HepG2 (cell line): ENCODE data around the gene GUK1. TPM values are rescaled to one million over a fixed set of nuclear protein-coding genes. Genes with fewer than 3 reads are reported as not detected.
A peak's percentile ranks its signal among the peaks of the same experiment; 100 is the strongest.

Source experiments
- ARHGAP35 ChIP-seq: sonication (generic); formaldehyde crosslinking; IDR thresholded peaks from 2 replicates; pipeline ENCODE4 v1.9.0; 2022; ENCODE audit warnings: mild to moderate bottlenecking, inconsistent platforms, moderate library complexity, missing genetic modification reagents, borderline replicate concordance
- ATRX ChIP-seq: sonication (generic); formaldehyde crosslinking; IDR thresholded peaks from 2 replicates; pipeline ENCODE4 v1.4.0; 2020; ENCODE audit warnings: missing genetic modification reagents, borderline replicate concordance
- HDAC2 ChIP-seq: sonication (generic); formaldehyde crosslinking; IDR thresholded peaks from 2 replicates; pipeline ENCODE4 v1.4.0; 2020; ENCODE audit warnings: missing genetic modification reagents
- HOXD1 ChIP-seq: sonication (generic); formaldehyde crosslinking; IDR thresholded peaks from 2 replicates; pipeline ENCODE4 v1.5.0; 2020; ENCODE audit warnings: missing genetic modification reagents
- ISL2 ChIP-seq: sonication (generic); formaldehyde crosslinking; IDR thresholded peaks from 2 replicates; pipeline ENCODE4 v1.5.0; 2020; ENCODE audit warnings: missing genetic modification reagents
- KAT7 ChIP-seq: IDR thresholded peaks from 2 replicates; pipeline ENCODE4 v1.6.1; 2018; ENCODE audit warnings: borderline replicate concordance, missing compliant biosample characterization
- KLF6 ChIP-seq: IDR thresholded peaks from 2 replicates; pipeline ENCODE4 v1.8.0; 2016; ENCODE audit warnings: missing biosample characterization, missing genetic modification reagents
- PITX1 ChIP-seq: sonication (generic); formaldehyde crosslinking; IDR thresholded peaks from 2 replicates; pipeline ENCODE4 v1.5.1; 2020; ENCODE audit warnings: mild to moderate bottlenecking, missing genetic modification reagents
- REPIN1 ChIP-seq: sonication (generic); formaldehyde crosslinking; IDR thresholded peaks from 2 replicates; pipeline ENCODE4 v1.8.0; 2022; ENCODE audit warnings: missing genetic modification reagents, low read depth, mild to moderate bottlenecking, borderline replicate concordance
- SMARCE1 ChIP-seq: fragments of 450-650 bp; IDR thresholded peaks from 2 replicates; pipeline ENCODE4 v1.6.1; 2017; ENCODE audit warnings: borderline replicate concordance
- THAP11 ChIP-seq: IDR thresholded peaks from 2 replicates; pipeline ENCODE4 v1.6.1; 2016; ENCODE audit warnings: missing biosample characterization, missing genetic modification reagents
- XBP1 ChIP-seq: sonication (generic); formaldehyde crosslinking; IDR thresholded peaks from 2 replicates; pipeline ENCODE4 v1.5.0; 2020; ENCODE audit warnings: missing genetic modification reagents
- ZFYVE20 ChIP-seq: sonication (generic); formaldehyde crosslinking; IDR thresholded peaks from 2 replicates; pipeline ENCODE4 v1.8.0; 2023; ENCODE audit warnings: low read depth, mild to moderate bottlenecking, moderate library complexity, missing genetic modification reagents, borderline replicate concordance
- ZGPAT ChIP-seq: IDR thresholded peaks from 2 replicates; pipeline ENCODE4 v1.6.1; 2016; ENCODE audit warnings: mild to moderate bottlenecking
- ZKSCAN1 ChIP-seq: fragments of 150-350 bp; IDR thresholded peaks from 2 replicates; pipeline ENCODE4 v1.6.1; 2014; ENCODE audit warnings: low read length
- ZNF296 ChIP-seq: sonication (generic); formaldehyde crosslinking; conservative IDR thresholded peaks from 2 replicates; pipeline ENCODE4 v1.5.0; 2020; ENCODE audit warnings: mild to moderate bottlenecking, missing genetic modification reagents
- ZNF382 ChIP-seq: sonication (generic); formaldehyde crosslinking; IDR thresholded peaks from 2 replicates; pipeline ENCODE4 v1.5.0; 2020; ENCODE audit warnings: missing genetic modification reagents, mild to moderate bottlenecking, borderline replicate concordance
- ZNF446 ChIP-seq: sonication (generic); formaldehyde crosslinking; IDR thresholded peaks from 2 replicates; pipeline ENCODE4 v1.5.0; 2020; ENCODE audit warnings: mild to moderate bottlenecking, missing genetic modification reagents
- ZNF468 ChIP-seq: sonication (generic); formaldehyde crosslinking; IDR thresholded peaks from 2 replicates; pipeline ENCODE4 v1.8.0; 2022; ENCODE audit warnings: mild to moderate bottlenecking, moderate library complexity, missing genetic modification reagents
- ZNF800 ChIP-seq: sonication (generic); formaldehyde crosslinking; IDR thresholded peaks from 2 replicates; pipeline ENCODE4 v1.4.0; 2020; ENCODE audit warnings: missing genetic modification reagents
- ZNF879 ChIP-seq: sonication (generic); formaldehyde crosslinking; IDR thresholded peaks from 2 replicates; pipeline ENCODE4 v1.8.1; 2023; ENCODE audit warnings: missing genetic modification reagents
- polyA plus RNA-seq, 8 experiments: library from polyadenylated mRNA; depleted of rRNA in 3 of 8; stranded (reverse) in 7 of 8; unstranded in 1 of 8; fragments of >200 nt; fragmentation: Illumina TruSeq in 4 of 8; extraction: Trizol in 4 of 8; gene quantifications; 2 replicates each; pipeline versions ENCODE4 v1.2.1 to v1.2.3, GENCODE V29; 2011 to 2016; ENCODE audit warnings: low read depth in 4 of 8, missing spikeins in 1 of 8, mixed read lengths in 1 of 8; ENCODE audit not compliant: insufficient read depth in 1 of 8
- total RNA-seq, 5 experiments: library from RNA; depleted of rRNA; stranded (reverse); fragments of >200 nt; fragmentation: Illumina TruSeq; extraction: Trizol; gene quantifications; 2 replicates each; pipeline ENCODE4 v1.2.3, GENCODE V29; 2016; ENCODE audit warnings: low read depth in 1 of 5
- TF ChIP-seq, protein P1 (sequence below): sonication (generic); formaldehyde crosslinking; IDR thresholded peaks from 2 replicates; pipeline ENCODE4 v1.4.0; 2020; ENCODE audit warnings: missing genetic modification reagents, borderline replicate concordance

The GUK1 gene
- total and polyA plus RNA-seq, 2 of the 13 experiments (the other 11 are each of a cell fraction or from before 2014, with no cell fraction given), result 116 to 154 TPM

DNA sequence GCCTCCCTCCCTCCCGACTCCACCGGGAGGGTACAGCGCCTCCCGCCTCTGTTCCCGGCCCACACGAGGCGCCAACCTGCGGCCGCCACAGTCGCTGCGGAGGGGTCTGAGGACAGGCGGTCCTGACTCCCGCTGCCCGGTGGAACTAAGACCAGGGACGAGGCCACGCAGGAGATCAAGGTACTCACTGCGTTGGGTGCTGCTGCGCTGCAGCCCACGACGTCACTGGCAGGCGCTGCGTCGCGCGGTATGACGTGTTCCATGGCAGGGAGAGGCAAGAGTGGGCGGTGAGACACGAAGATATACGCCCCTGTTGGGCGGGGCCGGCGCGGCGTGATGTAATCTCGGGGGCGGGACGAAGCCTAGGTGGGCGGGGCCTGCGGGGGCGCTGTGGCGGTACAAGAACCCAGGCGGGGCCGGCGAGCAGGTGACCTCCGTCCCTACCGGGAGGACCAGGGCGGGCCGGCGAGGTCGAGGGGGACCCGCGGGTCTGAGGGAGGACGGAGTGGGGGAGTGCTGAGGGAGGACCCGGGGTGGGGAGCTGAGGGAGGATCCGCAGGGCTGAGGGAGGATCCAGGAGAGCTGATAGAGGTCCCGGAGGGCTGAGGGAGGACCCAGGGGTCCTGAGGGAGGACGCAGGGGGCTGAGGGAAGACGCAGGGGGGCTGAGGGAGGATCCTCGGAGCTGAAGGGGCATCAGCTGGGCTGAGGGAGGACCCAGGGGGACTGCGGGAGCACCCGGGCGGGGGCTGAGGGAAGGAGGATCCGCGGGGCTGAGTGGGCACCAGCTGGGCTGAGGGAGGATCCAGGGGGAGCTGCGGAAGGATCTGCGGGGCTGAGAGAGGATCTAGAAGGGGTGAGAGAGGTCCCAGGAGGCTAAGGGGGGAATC lies 30.8 kb upstream of the GUK1 start, which contains the start of gene MRPL55 (continued):
- TF ChIP-seq ZNF800 (CRISPR knock-in tag) (no peak), ZGPAT (CRISPR knock-in tag) (peak; percentile 67), ZNF296 (CRISPR knock-in tag) (no peak), KAT7 (peak; percentile 51; the same call in 1 of the 2 replicates), ATRX (CRISPR knock-in tag) (no peak), HOXD1 (no peak; the same call in 1 of the 2 replicates), SMARCE1 (no peak), XBP1 (no peak; the same call in 1 of the 2 replicates), ARHGAP35 (CRISPR knock-in tag) (no peak; the same call in 1 of the 2 replicates), REPIN1 (CRISPR knock-in tag) (peak; percentile 91), THAP11 (CRISPR knock-in tag) (peak; percentile 94), ZNF879 (0 out of 2 replicates have a peak, but pooled peaks have one; percentile 70), ZNF382 (CRISPR knock-in tag) (no peak), ZFYVE20 (CRISPR knock-in tag) (no peak), ZNF468 (CRISPR knock-in tag) (peak; percentile 40; the same call in 1 of the 2 replicates), KLF6 (peak; percentile 34; the same call in 1 of the 2 replicates), ZNF446 (CRISPR knock-in tag) (0 out of 2 replicates have a peak, but pooled peaks have one; percentile 29), HDAC2 (CRISPR knock-in tag) (peak; percentile 92), PITX1 (CRISPR knock-in tag) (peak; percentile 79), ISL2 (CRISPR knock-in tag) (peak; percentile 61; the same call in 1 of the 2 replicates), ZKSCAN1 (peak; percentile 76; the same call in 1 of the 2 replicates)
- TF ChIP-seq, protein P1, sequence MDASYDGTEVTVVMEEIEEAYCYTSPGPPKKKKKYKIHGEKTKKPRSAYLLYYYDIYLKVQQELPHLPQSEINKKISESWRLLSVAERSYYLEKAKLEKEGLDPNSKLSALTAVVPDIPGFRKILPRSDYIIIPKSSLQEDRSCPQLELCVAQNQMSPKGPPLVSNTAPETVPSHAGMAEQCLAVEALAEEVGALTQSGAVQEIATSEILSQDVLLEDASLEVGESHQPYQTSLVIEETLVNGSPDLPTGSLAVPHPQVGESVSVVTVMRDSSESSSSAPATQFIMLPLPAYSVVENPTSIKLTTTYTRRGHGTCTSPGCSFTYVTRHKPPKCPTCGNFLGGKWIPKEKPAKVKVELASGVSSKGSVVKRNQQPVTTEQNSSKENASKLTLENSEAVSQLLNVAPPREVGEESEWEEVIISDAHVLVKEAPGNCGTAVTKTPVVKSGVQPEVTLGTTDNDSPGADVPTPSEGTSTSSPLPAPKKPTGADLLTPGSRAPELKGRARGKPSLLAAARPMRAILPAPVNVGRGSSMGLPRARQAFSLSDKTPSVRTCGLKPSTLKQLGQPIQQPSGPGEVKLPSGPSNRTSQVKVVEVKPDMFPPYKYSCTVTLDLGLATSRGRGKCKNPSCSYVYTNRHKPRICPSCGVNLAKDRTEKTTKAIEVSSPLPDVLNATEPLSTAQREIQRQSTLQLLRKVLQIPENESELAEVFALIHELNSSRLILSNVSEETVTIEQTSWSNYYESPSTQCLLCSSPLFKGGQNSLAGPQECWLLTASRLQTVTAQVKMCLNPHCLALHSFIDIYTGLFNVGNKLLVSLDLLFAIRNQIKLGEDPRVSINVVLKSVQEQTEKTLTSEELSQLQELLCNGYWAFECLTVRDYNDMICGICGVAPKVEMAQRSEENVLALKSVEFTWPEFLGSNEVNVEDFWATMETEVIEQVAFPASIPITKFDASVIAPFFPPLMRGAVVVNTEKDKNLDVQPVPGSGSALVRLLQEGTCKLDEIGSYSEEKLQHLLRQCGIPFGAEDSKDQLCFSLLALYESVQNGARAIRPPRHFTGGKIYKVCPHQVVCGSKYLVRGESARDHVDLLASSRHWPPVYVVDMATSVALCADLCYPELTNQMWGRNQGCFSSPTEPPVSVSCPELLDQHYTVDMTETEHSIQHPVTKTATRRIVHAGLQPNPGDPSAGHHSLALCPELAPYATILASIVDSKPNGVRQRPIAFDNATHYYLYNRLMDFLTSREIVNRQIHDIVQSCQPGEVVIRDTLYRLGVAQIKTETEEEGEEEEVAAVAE (CRISPR knock-in tag), result peak; percentile 55; the same call in 1 of the 2 replicates
